Endothelial cell of umbilical vein (primary cell): ENCODE data around the gene FCGBP. TPM values are rescaled to one million over a fixed set of nuclear protein-coding genes. Genes with fewer than 3 reads are reported as not detected.

Experiments
- BruUV-seq: library from RNA; stranded (reverse); fragments of 400-500 nt; replicated peaks from 2 replicates; lab custom pipeline; 2021; lab: Mats Ljungman, UMichigan
- CTCF ChIA-PET: fragments of 300-600, 350-600 bp; sonication (Branson Sonifier 250); formaldehyde crosslinking; loops from one replicate; lab custom pipeline; 2021; ENCODE audit warnings: antibody characterized with exemption, inconsistent platforms; lab: Charles Lee
- POLR2A ChIA-PET: fragments of 300-600, 350-600 bp; sonication (Branson Sonifier 250); formaldehyde crosslinking; loops from one replicate; lab custom pipeline; 2021; ENCODE audit warnings: antibody characterized with exemption, inconsistent platforms; lab: Charles Lee
- DNase-seq: peaks from one replicate; pipeline ENCODE4 v3.0.0-alpha.2; 2011; ENCODE audit warnings: low read depth, low spot score
- FAIRE-seq: peaks from 2 replicates; lab custom pipeline; 2011; peaks lifted over from hg19 to GRCh38; lab: Jason Lieb, UNC
- H2AFZ ChIP-seq: 2 replicates; pipeline ENCODE4 v1.6.0; 2012; ENCODE audit warnings: low read depth, low read length, control low read depth, inconsistent platforms
- H3K27ac ChIP-seq: 2 replicates; pipeline ENCODE4 v1.5.1; 2011; ENCODE audit warnings: low read depth, mild to moderate bottlenecking, control low read depth, low read length, moderate library complexity; ENCODE audit not compliant: insufficient read depth
- H3K27me3 ChIP-seq, 2 experiments: 2 replicates each; pipeline versions ENCODE4 v1.6.0 to v1.6.1; 2011; ENCODE audit warnings: low read length in 2 of 2, mixed read lengths in 1 of 2; ENCODE audit not compliant: control insufficient read depth in 2 of 2, insufficient read depth in 2 of 2
- H3K36me3 ChIP-seq, 2 experiments: 2 replicates in 1 of 2; 3 replicates in 1 of 2; pipeline ENCODE4 v1.5.1; 2011; ENCODE audit warnings: low read length in 2 of 2, mild to moderate bottlenecking in 1 of 2, moderate library complexity in 1 of 2; ENCODE audit not compliant: control insufficient read depth in 2 of 2, insufficient read depth in 2 of 2; ENCODE audit errors: extremely low read depth in 1 of 2
- H3K4me1 ChIP-seq: 3 replicates; pipeline ENCODE4 v1.5.1; 2011; ENCODE audit warnings: mild to moderate bottlenecking, low read length; ENCODE audit not compliant: control insufficient read depth, insufficient read depth; ENCODE audit errors: extremely low read depth
- H3K4me2 ChIP-seq: 2 replicates; pipeline ENCODE4 v1.6.1; 2011; ENCODE audit warnings: low read length, control low read depth, mixed read lengths; ENCODE audit not compliant: insufficient read depth
- H3K4me3 ChIP-seq, 3 experiments: fragments of 200-600 bp in 1 of 3; sonication (generic), shearing (Covaris generic) in 1 of 3; replicated peaks in 1 of 3; 2 replicates each; pipeline ENCODE4 v1.5.1; 2011 to 2016; ENCODE audit warnings: control low read depth in 3 of 3, low read length in 3 of 3, mild to moderate bottlenecking in 2 of 3, inconsistent platforms in 1 of 3, low read depth in 1 of 3, moderate library complexity in 1 of 3; ENCODE audit not compliant: insufficient read depth in 1 of 3
- H3K79me2 ChIP-seq: 2 replicates; pipeline ENCODE4 v1.6.0; 2012; ENCODE audit warnings: low read length, inconsistent platforms; ENCODE audit not compliant: control insufficient read depth, insufficient read depth
- H3K9ac ChIP-seq: replicated peaks from 2 replicates; pipeline ENCODE3; 2011; ENCODE audit warnings: low read length, control low read depth; ENCODE audit not compliant: insufficient read depth; ENCODE audit errors: extremely low read depth
- H3K9me1 ChIP-seq: replicated peaks from 3 replicates; pipeline ENCODE4 v1.6.0; 2011; ENCODE audit warnings: mild to moderate bottlenecking, low read length; ENCODE audit not compliant: control insufficient read depth, insufficient read depth; ENCODE audit errors: extremely low read depth
- H3K9me3 ChIP-seq: replicated peaks from 2 replicates; pipeline ENCODE4 v1.5.1; 2012; ENCODE audit warnings: low read length, inconsistent platforms; ENCODE audit not compliant: control insufficient read depth, insufficient read depth
- H4K20me1 ChIP-seq: replicated peaks from 2 replicates; pipeline ENCODE3; 2011; ENCODE audit warnings: mild to moderate bottlenecking, low read length; ENCODE audit not compliant: control insufficient read depth, insufficient read depth; ENCODE audit errors: extremely low read depth
- CTCF ChIP-seq, 2 donors: IDR thresholded peaks; 1 replicate in 1 of 2; 2 replicates in 1 of 2; pipeline ENCODE4 v1.5.1; 2011; ENCODE audit warnings: low read length in 2 of 2, mild to moderate bottlenecking in 2 of 2, moderate library complexity in 2 of 2, control low read depth in 1 of 2, inconsistent platforms in 1 of 2, low read depth in 1 of 2; ENCODE audit not compliant: insufficient read depth in 1 of 2; ENCODE audit errors: extremely low read depth in 1 of 2
- EZH2 ChIP-seq: IDR thresholded peaks from 2 replicates; pipeline ENCODE4 v1.6.1; 2012; ENCODE audit warnings: borderline replicate concordance, low read depth, mild to moderate bottlenecking, moderate library complexity, low read length, inconsistent platforms; ENCODE audit not compliant: severe bottlenecking
- FOS ChIP-seq: IDR thresholded peaks from 2 replicates; pipeline ENCODE4 v1.6.1; 2011; ENCODE audit warnings: mild to moderate bottlenecking, low read length, moderate library complexity, borderline replicate concordance; ENCODE audit not compliant: insufficient read depth
- GATA2 ChIP-seq: IDR thresholded peaks from 2 replicates; pipeline ENCODE4 v1.7.0; 2011; ENCODE audit warnings: low read depth, mild to moderate bottlenecking, moderate library complexity, mixed read lengths, low read length; ENCODE audit not compliant: insufficient read length, insufficient read depth
- JUN ChIP-seq: IDR thresholded peaks from 2 replicates; pipeline ENCODE4 v1.6.1; 2011; ENCODE audit warnings: borderline replicate concordance, low read depth; ENCODE audit not compliant: insufficient read length, insufficient read depth
- MAX ChIP-seq: IDR thresholded peaks from 2 replicates; pipeline ENCODE4 v1.6.1; 2011; ENCODE audit not compliant: insufficient read depth, insufficient read length
- MYC ChIP-seq: IDR thresholded peaks from one replicate; pipeline ENCODE4 v1.6.1; 2011; ENCODE audit warnings: mild to moderate bottlenecking, low read depth, low read length
- POLR2A ChIP-seq: IDR thresholded peaks from 2 replicates; pipeline ENCODE4 v1.6.1; 2012; ENCODE audit warnings: low read depth, mild to moderate bottlenecking, control low read depth, low read length
- POLR2AphosphoS5 ChIP-seq: IDR thresholded peaks from 2 replicates; pipeline ENCODE4 v1.6.1; 2012; ENCODE audit warnings: low read depth, mild to moderate bottlenecking, control low read depth, low read length, moderate library complexity; ENCODE audit not compliant: insufficient read depth
- dilution Hi-C: fragments of 300-500 bp; cut with MboI; formaldehyde crosslinking; loops from one replicate; pipeline ENCODE4 v1.15.0; 2019; ENCODE audit warnings: low sequenced_read_pairs; ENCODE audit not compliant: extremely low pct_ligation_motif_present
- intact Hi-C: fragments of 100-400 bp; cut with micrococcal nuclease; formaldehyde crosslinking; loops from one replicate; pipeline ENCODE4 v1.10.0; 2022
- polyA plus RNA-seq, 4 experiments: library from polyadenylated mRNA; depleted of rRNA in 3 of 4; stranded (reverse) in 3 of 4; unstranded in 1 of 4; fragments of >200 nt; gene quantifications; 2 replicates each; pipeline versions ENCODE4 v1.2.1 to v1.2.3, GENCODE V29; 2011 to 2012; ENCODE audit warnings: missing spikeins in 1 of 4
- total RNA-seq: library from RNA; stranded (reverse); gene quantifications from 2 replicates; pipeline ENCODE4 v1.2.3, GENCODE V29; 2021

FCGBP gene
- total and polyA plus RNA-seq, 2 donors (not counting 3 experiments of a cell fraction or from before 2014, with no cell fraction given), result 0.01 TPM; not detected in 1

GRCh38 chr19:39982883-39983282, 48.4 kb upstream of the FCGBP start:
- Histone ChIP-seq H3K27me3 (no peaks in the 10 kb centered on the region), H3K9me3 (peaks cover 4% of the 10 kb centered on the region), H4K20me1 (no peaks in the 10 kb centered on the region), H3K4me3 (no peak overlapping the region), H3K4me2 (no peak overlapping the region), H3K4me1 (no peaks in the 10 kb centered on the region), H3K9me1 (no peaks in the 10 kb centered on the region), H2AFZ (no peak overlapping the region), H3K27ac (no peak overlapping the region), H3K36me3 (peaks cover 0 to 22% of the 10 kb centered on the region in 2 experiments), H3K79me2 (peaks cover 5% of the 10 kb centered on the region), H3K9ac (no peak overlapping the region)
- dilution Hi-C loops, result no loop called here
- no TSS peak for BruUV-seq
- TF ChIP-seq EZH2 (no peak), MAX (no peak), MYC (no peak), JUN (no peak), GATA2 (no peak), FOS (no peak), CTCF (IDR thresholded peaks at IDR 0.05; ENCODE audit: extremely low read depth in 1 of 2, insufficient read depth in 1 of 2, low read depth in 1 of 2, low read length in 2 of 2) (no peak), POLR2AphosphoS5 (no peak), POLR2A (no peak)
- ChIA-PET POLR2A (no interaction called here), CTCF (no interaction called here)
- DNase-seq (no peak), FAIRE-seq (no peak)
- intact Hi-C loops, result no loop called here
